ENCODE measurements around the gene COX7A1.
"Not testable (repeated sequence)": the region's sequence is repeated elsewhere in the genome, so short reads cannot be mapped to it uniquely, and the experiment has no call there.

COX7A1 gene
- total RNA-seq, result 0 reads per million in 3 experiments

DNA sequence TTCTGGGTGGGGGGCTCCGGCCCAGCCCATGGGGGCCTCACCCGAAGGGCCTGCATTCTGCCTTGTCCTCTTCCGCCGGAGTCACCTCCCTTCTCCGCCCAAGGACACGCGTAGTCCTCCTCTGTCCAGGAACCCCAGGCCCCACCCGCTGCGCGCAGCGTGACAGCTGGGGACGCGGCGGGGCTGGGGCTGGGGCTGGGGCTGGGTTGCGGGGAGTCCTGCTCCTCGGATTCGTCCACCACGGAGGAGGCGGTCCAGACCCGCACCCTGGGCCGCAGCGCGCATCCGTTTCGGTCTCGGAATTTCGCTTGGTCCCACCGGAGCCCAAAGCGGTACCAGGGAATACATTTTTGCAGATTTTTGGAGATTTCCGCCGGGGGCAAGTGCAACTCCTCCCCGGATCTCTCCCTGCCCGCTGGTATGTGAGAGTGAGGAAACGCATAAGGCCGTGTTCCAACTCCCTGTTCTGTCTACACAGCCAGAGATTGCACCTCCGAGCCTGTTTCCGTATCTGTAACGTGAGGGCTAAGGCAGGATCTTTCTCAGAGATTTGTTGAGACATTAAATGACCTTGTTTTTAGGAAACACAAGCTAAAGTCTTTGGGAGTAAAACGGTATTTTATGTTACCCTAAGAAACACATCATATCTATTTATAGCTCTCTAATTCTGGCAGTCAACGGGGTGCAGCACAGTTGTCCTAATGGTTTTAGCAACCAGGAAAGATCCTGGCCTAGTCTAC, at the start of gene COX7A1:
TSS of gene COX7A1 (minus strand) at position 96 of the 740 bp plus-strand sequence. CDS start at position 56, 40 bp downstream.
- no peak for DNase-seq

DNA sequence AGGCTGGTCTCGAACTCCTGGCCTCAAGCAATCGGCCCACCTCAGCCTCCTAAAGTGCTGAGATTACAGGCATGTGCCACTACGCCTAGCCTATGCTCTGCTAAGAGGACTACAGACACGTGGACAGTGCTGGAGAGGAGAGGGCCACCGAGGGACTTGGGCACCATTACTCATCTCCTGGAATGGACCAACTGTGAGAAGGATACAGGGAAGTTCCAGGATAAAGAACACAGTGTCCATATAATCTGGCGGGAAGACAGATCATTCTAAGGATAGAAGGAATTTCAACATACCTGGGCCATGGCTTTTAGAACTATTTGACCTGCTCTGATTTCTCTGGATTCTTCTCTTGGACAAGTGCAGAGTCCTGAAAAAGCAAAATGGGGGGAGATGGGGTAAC, 49.4 kb upstream of the COX7A1 start:
- no peak for DNase-seq

DNA sequence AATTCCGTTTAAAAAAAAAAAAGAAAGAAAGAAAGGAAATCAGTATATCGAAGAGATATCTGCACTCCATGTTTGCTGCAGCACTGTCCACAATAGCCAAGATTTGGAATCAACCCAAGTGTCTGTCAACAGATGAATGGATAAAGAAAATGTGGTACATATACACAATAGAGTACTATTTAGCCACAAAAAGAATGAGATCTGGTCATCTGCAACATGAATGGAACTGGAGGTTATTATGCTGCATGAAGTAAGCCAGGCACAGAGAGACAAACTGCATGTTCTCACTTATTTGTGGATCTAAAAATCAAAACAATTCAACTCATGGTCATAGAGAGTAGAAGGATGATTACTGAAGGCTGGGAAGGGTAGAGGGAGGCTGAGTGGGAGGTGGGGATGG, 45.9 kb upstream of the COX7A1 start:
- DNase-seq, result no peak

DNA sequence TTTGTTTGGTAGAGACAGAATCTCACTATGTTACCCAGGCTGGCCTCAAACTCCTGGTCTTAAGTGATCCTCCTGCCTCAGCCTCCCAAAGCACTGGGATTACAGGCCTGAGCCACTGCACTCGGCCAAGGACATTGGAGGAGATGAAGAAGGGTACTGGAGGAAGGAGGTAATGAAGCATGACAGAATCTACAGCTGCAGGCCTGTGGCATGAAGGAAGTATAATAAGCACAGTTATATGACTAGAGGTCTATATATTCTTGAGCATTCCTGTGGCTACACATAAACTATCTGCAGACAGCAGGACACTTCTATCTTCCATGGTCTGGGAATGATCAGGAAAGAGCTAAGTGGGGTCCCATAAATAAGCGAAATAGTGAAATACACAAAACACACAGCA, 44.0 kb upstream of the COX7A1 start:
- DNase-seq, result no peak

DNA sequence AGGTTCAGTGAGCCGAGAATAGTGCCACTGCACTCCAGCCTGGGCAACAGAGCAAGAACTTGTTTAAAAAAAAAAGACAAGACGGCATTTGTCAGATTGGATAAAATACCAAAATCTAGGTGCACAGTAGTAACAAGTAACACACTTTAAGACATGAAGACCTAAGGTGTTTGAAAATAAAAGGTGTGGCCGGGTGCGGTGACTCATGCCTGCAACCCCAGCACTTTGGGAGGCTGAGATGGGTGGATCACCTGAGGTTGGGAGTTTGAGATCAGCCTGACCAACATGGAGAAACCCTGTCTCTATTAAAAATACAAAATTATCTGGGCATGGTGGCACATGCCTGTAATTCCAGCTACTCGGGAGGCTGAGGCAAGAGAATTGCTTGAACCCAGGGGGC, 34.5 kb upstream of the COX7A1 start:
- not testable (repeated sequence) for DNase-seq

DNA sequence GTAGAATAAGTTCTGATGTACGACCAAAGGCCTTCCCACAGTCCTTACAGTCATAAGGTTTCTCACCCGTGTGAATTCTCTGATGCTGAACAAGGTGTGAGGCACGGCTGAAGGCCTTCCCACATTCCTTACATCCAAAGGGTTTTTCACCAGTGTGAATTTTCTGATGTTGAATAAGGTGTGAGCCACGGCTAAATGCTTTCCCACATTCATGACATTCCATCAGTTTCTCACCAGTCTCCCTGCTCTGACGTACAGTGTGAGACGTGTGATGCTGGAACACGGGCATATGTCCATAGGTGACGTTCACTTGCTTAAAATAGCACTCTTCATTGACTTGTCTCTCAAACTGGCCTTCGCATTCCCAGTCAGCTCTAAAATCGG, 31.0 kb upstream of the COX7A1 start:
- no peak for DNase-seq

DNA sequence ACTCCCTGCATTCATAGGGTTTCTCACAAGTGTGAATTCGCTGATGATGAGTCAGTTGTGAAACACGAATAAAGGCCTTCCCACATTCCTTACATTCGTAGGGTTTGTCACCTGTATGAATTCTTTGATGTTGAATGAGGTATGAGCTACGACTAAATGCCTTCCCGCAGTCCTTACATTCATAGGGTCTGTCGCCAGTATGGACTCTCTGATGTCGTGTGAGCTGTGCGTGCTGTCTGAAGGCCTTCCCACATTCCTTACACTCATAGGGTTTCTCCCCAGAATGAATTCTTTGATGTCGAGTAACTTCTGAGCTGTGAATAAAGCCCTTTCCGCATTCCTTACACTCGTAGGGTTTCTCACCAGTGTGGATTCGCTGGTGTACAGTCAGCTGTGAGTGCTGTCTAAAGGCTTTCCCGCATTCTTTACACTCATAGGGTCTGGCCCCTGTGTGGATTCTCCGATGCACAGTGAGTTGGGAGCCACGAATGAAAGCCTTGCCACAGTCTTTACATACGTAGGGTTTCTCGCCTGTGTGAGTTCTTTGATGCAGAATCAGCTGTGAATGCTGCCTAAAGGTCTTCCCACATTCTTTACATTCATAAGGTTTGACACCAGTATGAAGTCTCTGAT, 30.5 kb upstream of the COX7A1 start:
- no peak for DNase-seq

DNA sequence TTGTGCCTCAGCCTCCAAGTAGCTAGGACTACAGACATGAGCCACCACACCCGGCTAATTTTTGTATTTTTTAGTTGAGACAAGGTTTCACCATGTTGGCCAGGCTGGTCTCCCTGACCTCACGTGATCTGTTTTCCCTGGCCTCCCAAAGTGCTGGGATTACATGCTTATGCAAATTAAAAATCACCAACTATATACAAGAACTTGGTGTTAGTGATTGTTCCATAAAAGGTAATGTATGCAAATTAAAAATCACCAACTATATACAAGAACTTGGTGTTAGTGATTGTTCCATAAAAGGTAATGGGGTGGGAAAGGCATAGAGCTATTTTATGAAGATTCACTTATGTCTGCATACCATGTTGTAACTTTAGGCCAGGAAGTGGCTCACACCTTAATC, 26.8 kb upstream of the COX7A1 start:
- not testable (repeated sequence) for DNase-seq

DNA sequence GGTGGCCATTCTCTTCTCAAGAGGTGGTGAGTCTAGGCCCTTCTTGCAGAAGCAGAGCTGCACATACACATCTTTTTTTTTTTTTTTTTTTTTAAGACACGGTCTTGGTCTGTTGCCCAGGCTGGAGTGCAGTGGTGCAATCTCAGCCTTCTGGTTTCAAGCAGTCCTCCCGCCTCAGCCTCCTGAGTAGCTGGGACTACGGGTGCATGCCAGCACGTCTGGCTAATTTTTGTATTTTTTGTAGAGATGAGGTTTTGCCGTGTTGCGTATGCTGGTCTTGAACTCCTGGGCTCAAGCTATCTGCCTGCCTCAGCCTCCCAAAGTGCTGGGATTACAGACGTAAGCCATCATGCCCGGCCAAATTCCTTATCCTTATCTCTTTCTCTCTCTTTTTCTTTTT, 21.6 kb upstream of the COX7A1 start:
- not testable (repeated sequence) for DNase-seq

DNA sequence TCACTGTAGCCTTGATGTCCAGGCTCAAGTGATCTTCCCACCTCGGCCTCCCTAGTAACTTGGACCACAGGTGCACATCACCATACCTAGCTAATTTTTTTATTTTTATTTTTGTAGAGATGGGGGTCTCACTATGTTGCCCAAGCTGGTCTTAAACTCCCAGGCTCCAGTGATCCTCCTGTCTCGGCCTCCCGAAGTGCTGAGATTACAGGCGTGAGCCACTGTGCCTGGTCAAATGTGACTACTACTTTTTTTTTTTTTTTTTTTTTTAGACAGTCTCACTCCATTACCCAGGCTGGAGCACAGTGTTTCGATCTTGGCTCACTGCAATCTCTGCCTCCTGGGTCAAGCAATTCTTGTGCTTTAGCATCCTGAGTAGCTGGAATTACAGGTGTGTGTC, 20.6 kb upstream of the COX7A1 start:
- DNase-seq, result no peak

DNA sequence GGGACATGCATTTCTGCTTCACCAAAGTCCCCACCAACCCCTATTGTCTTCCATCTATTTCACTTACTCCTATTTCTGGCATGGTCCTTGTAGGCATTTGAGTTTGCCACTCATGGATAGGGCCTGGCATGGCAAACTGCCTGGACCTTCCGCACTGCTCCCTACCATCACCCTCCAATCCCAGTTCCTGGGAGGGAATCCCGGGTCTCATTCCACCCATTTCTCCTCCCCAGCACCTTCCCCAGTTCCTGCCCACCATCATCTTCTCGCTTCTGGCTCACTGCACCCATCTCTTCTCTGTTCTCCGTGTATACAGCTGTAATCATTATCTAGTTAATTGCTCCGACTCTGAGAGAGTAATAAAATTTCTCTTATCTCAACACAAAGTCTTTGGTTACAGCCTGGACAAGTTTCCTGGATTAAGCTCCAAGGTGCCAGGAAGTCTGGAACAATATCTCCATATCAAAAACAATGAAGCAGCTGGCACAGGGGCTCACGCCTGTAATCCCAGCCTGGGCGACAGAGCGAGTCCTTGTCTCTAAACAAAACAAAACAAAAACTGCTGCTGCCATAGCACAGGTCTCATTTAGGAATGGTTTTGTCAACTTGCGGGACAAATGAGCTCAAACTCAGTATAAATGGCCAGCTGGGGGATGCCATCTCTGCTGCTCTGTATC, 17.0 kb upstream of the COX7A1 start:
- no peak for DNase-seq

DNA sequence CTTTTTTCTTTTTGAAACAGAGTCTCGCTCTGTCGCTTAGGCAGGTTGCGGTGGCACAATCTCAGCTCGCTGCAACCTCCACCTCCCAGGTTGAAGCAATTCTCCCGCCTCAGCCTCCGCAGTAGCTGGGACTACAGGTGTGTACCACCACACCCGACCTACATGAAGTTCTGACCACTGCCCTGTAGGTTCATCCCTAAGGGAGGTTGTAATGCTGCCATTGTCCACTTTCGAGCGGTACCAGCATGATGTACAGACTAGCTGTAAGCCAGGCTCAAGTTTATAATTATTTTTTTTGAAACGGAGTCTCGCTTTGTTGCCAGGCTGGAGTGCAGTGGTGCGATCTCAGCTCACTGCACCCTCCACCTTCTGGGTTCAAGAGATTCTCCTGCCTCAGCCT, 11.6 kb upstream of the COX7A1 start:
- no peak for DNase-seq

DNA sequence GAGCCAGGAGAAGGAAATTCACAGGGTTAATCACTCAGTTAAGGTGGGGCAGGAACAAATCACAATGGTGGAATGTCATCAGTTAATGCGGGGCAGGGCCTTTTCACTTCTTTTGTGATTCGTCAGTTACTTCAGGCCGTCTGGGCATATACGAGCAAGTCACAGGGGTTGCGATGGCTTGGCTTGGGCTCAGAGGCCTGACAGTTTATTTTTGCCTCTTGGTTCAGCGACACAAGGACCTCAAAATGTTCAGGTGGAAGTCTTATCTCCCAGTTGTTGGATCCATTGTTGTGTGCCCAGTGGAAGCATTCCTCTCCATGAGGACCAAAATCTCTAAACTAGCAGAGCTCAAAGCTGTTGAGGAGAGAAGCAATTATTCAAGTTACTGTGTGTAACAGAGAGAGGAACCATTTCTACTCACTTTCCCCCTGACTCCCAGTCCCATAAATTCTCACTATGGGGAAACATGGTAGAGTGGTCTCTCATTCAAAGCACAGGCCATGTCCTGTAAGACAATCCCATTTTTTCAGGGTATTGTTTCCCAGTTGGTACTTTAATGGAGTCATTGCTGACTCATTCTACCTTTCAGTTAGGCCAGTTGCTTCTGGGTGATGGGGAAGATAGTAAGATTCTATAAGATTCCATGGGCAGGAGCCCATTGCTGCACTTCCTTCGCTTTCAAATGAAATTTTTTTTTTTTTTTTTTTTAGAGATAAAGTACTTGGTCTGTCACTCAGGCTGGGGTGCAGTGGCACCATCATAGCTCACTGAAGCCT, 8.8 kb upstream of the COX7A1 start:
- DNase-seq, result no peak

DNA sequence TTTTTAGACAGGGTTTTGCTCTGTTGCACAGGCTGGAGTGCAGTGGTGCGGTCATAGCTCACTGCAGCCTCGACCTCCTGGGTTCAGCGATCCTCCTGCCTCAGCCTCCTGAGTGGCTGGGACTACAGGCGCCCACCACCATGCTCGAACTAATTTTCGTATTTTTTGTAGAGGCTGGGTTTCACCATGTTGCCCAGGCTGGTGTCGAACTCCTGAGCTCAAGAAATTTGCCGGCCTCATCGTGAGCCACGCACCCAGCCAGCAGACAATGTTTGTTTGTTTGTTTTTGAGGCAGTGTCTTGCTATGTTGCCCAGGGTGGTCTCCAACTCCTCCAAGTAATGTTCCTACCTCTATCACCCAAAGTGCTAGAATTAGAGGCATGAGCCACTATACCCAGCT, 879 bp upstream of the COX7A1 start:
- no peak for DNase-seq

DNA sequence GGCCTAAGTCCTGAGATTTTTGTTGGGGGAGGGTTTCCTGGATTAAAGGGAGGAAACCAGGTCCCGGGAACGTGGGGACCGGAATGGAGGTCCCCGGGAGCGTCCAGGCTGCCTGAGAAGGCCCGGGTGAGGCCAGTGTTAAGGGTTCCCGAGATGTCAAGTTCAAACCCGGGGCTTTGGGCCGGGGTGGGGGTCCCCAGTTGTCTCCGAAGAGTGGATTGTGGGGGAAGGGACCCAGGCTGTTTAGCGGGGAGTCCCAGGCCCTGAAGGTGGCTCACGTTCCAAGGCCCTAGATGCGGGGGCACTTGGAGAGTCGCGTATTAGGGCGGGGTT, 262 bp downstream of the COX7A1 start:
- DNase-seq, result no peak

DNA sequence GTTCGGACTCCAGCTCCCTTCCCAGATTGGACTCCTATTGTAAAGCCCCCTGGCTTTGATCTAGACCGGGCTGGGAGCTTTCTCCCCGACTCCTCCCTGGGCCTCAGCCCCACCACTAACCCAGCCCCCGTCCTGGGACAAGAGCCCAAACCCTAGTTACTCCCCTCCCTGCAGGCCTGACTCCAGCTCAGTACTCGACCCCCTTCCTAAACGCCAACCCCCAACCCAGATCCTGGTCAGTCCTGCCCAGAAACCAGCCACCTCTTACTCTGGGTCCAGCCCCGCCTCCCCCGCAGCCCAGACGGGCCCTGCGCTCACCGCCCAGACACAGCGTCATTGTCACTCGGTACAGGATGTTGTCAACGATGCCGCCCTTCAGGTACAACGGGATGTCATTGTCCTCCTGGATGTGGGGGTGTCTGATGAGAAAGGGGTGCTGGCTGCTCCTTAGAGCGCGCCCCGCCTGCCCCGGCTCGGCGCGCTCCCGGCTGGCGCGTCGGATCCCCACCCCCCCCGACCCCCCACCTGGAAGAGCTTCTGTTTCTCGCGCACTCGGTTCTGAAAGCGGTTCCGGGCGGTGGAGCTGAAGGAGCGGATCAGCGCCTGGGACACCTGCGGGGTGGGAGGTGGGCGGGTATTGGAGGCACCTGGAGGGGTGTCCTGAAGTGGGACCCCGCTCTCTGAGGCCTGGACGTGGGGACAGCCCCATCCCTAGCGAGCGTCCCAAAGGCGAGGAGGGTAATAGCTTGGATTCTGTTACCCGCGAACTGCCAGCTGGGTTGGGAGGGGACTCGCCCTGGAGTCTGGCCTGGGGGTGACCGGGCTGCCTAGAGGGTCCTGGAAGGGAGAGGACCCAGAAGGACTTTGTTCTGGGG, 866 bp downstream of the COX7A1 start:
- no peak for DNase-seq

DNA sequence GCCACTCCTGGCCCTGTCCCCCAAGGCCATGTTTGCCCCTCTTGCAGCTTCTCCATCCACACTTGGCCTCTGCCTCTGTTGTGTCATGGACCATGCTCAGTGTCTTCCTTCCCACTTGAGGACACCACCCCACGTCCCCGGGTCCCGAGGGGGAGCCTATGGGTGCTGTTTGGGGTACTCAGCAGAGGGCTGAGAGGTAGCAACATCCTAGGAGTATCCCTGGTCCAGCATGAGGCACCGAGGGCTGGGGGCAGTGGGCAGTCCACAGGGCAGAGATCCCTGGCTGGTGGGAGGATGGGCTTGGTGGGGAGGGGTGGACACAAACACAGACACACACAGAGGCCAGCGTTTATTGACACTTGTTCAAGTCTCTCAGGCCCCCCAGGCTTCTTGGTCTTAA, 1.7 kb downstream of the COX7A1 start:
- no peak for DNase-seq

DNA sequence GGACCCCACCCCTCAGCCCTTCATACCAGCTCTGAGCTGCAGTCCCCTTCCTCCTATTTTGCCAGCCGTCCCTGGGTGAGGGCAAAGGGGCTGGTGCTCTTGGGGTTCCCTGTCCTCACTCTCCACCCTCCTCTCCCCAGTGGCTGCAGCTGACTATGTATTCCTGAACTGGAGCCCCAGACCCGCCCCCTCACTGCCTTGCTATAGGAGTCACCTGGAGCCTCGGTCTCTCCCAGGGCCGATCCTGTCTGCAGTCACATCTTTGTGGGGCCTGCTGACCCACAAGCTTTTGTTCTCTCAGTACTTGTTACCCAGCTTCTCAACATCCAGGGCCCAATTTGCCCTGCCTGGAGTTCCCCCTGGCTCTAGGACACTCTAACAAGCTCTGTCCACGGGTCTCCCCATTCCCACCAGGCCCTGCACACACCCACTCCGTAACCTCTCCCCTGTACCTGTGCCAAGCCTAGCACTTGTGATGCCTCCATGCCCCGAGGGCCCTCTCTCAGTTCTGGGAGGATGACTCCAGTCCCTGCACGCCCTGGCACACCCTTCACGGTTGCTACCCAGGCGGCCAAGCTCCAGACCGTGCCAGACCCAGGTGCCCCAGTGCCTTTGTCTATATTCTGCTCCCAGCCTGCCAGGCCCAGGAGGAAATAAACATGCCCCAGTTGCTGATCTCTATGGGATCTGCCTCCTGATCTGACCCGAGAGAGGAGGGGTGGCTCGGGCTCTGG, 2.4 kb downstream of the COX7A1 start:
- no peak for DNase-seq

DNA sequence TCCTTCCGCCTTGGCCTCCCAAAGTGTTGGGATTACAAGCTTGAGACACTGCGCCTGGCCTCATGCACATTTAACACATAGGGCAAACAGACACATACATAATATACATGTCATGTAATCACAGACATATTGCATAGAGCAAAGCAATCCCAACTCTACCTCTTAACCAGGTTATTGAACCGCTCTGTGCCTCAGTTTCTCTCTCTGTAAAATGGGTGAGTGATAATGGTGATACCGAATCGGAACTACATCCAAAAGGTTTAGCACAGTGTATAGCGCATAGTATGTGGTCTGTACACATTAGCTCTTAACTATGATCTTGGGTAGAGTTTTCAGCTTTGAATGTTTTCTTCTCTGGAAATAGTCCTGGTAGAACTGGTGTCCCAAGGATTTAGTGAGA, 7.6 kb downstream of the COX7A1 start:
- no peak for DNase-seq

DNA sequence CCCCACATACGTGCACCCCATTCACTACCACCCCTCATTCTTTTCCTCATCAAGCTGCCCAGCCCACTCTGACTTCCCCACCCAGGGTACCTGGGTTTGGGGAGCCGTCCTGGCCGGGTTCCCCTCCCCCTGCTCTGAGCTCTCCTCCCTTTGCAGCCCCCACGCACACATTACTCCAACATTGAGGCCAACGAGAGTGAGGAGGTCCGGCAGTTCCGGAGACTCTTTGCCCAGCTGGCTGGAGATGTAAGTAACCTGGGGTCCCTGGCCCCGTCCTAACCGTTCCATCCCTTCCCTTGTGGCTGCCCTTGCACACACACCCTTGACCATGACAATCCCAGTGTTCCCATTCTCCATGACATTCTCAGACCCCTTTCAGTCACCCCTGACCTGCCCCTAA, 9.8 kb downstream of the COX7A1 start:
- DNase-seq, result no peak

DNA sequence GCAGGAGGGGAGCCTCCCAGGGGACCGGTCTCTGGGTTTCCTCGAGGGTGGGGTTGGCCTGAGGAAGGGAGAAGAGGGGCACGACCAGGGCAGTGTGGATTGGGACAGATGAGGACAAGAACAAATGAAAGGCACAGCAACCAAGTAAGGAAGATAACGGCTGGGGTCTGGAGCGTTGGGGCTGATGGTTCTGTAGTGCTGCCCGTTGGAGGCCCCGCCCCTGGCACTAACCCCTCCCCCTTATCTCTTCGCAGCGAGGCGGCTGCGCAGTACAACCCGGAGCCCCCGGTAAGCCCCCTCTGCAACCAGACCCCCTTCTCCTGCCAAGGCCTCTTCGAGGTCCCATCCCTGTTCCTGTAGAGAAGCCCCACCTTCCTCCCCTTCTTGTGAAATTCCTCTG, 10.2 kb downstream of the COX7A1 start:
- no peak for DNase-seq
